NCI-H82 treated with DMSO at 0.1 percent for 48 hours (cell line): ENCODE measurements around the gene PRR7.

ENCODE experiments used
- DNase-seq: peaks from one replicate; lab custom pipeline; 2025; ENCODE audit not compliant: unreplicated experiment; lab: John Stamatoyannopoulos, UW

Gene PRR7

DNA sequence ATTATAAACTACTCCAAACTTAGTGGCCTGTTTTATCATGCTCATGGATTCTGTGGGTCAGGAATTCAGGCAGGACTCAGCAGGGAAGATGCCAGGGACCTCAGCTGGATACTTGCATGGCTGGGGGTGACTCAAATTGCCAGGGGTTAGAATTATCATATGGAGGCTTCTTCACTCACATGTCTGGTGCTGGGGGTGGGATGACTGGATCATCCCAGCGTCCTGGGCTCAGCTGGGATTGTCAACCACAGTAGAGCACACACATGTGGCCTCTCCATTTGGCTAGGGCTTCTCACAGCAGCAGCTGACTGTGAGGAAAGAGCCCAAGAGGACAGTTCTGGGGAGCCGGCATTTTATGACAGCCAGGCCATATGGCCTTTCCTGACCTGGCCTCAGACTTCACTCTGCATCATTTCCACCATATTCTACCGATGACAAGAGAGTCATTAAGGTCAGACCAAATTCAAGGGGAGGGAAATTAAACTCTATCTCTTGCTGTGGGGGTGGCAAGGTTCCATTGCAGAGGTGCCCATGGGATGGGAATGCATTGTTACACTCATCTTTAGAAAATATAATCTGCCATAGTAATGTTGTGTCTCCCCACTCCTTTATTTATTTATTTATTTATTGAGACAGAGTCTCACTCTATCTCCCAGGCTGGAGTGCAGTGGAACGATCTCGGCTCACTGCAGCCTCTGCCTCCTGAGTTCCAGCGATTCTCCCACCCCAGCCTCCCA, 25.4 kb upstream of the PRR7 start:
- no peak for DNase-seq

DNA sequence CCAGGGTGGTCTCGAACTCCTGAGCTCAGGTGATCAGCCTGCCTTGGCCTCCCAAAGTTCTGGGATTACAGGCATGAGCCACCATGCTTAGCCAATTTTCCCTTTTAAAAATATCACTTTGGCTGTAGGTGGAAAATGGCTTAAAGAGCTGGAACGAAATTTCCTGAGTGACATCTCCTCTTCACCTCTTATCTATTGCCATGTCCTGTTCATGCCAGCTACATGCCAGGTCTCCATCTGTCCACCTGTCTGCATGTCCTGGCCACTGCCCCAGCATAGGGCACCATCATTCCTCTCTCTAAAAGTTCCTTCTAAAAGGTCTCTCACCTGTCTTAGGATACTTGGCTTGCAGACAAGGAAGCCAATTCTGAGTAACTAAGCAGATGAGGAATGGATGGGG, 22.9 kb upstream of the PRR7 start:
- DNase-seq, result no peak

DNA sequence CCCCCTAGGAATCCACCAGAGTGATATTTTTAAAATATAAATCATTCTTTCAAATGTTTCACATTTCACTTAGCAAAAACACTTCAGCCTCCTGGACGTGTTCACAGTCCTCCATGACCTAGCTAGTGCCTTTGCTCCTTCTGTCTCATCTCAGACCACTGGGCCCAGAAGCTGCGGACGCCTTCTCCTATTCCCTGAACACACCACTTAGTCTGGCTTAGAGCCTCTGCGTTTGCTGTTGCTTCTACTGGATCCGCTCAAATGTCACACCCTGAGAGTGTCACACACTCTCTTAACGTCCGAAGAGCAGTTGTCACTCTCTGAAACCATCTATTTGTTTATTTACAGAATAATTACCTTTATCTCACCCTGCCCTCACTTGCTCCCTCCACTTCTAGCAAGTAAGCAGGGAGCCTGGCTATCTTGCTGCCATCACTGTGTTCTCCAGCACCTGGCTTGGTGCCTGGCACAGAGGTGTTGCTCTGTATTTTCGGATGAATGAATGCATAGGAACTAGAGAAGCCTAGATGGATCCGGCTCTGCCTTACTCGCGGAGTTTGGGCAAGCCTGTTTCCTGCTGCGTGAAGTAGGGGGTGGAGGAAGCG, 21.3 kb upstream of the PRR7 start:
- DNase-seq, result no peak

DNA sequence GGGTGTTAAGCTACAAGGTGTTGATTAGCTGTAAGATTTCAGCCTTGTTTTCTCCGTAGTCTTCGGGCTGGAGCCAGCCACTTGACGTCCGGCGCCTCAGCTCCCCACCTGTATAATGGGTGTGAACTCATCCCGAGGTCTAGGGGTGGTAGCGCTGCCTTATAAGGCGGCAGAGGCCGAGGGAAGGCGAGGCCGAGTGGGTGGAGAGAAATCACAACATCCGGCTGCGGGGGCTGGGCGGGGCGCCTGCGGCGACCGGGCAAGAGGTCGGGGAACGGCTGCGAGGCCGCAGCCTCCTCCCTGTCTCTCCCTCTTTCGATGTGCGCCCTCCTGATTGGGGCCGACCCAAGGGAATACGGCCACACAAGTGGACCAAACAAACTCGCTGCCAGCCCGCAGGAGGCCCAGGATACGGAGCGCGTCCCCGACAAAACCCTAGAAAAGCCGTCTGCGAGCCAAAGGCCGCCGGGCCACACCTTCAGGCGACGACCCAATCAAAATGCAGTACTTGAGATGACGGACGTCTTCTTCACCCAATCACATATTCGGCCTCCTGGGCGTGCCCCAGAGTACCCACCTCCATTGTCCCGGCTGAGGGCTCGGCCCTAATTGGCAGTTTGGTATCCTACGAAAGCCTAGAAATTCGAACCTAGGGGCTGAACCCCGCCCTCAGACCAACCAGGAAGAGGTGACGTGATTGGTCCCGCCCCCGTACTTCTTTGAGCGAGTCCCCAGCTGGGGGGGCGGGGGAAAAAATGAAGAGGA, 20.6 kb upstream of the PRR7 start:
- peak; percentile 98 for DNase-seq

DNA sequence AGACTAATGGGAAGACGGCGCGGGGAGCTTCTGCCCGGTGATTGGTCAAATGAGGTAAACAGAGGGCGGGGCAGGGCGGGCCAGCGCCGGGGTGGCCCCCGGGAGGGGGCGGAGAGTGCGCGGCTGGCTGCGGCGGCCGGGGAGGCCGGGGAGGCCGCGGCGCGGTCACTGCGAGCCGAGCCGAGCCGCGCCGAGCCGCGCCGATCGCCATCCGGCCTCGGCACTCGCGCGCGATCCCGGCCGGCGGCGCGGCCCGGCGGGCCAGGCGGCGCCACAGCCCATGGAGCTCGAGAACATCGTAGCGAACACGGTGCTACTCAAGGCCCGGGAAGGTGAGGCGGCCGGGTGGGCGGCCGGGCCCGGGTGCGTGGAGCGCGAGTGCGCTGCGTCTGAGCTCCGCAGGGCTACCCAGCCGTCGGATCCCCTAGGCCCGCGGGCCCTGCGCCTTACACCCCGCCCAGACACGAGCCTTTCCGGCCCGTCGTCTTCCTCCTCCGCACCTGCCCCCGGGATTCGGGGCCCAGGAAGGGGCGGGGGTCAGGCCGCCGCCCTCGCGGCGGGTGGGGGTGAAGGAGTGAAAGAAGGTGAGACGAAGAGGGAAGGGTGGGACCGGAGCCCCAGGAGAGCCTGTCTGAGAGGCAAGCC, 19.9 kb upstream of the PRR7 start, which contains the start of gene GRK6:
GRK6 (plus strand) TSS at position 111 of the 645 bp plus-strand sequence; CDS start at position 281, 170 bp downstream.
- DNase-seq, result no peak

DNA sequence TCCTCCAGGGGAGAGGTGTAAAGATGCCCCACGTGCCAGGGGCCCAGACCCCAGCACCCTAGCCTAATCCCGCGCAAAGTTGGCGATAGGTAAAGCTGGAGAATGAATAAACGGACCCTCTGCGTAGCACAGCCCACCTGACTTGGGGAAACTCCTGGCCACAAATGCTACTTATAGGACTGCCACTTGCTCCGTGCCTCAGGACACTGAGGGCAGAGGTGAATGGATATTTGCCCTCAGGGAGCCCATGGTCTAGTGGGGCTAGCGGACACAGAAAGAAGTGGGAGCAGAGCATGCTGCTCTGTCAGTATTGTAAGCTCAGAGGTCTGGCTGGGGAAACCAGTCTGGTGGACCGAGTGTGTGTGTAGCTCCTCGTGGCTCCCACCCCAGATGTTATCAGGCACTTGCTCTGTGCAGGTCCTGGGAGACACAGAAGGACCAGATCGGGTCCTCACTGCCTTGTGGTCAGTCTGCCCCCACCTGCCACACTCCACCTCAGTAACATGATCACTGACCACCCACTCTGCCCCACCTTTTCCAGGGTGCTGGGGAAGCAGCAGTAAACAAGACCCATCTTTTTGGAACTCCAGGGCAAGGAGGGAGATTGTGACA, 19.3 kb upstream of the PRR7 start:
- no peak for DNase-seq

DNA sequence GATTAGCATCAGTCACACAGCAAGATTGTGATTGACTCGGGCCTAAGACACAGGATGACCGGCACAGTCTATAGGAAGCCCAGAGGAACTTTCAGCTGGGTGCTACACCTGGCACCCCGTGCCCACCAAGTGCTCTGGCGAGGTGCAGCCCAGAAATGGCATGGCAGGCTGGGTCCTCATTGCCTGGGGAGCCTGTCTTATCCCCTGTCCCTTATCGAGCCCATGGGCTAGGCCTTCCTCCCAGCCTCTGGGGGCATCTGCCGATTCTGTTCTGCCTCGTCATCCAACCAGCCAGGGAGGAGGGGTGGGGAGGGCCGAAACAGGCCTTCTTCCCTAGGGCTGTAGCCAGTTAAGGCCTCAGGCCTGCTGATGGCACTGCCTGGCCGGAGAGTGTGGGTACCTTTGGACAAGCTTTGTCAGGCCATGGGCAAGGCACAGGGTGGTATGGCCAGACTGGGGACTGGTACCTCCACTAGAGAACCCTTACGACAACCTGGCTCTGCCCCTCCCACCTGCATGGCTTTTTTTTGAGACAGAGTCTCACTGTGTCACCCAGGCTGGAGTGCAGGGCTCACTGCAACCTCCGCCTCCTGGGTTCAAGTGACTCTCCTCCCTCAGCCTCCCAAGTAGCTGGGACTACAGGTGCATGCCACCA, 18.6 kb upstream of the PRR7 start:
- DNase-seq, result no peak

DNA sequence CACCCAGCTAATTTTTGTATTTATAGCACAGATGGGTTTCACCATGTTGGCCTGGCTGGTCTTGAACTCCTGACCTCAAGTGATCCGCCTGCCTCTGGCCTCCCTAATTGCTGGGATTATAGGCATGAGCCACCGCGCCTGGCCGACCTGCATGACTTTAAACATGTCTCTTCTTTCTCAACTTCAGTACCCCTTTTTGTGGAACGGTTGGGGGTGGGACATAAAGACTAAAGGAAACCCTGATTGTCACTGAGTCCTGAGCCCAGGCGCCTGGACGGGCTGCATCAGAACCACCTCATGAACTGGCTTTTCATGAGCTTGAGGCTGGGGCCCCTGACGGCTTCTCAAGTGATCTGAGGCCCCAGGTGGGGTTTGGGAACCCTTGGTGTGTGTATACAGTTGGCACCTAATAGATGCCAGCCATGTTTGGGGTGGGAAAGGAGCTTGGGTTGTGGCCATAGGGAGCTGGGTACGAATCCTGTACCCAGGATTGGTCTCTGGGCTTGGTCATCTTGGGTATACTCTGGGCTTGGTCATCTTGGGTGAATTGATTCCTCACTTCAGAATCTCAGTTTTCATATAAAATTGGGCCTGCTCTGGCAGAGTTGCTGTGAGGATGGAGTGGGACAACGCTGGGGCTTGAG, 17.9 kb upstream of the PRR7 start:
- DNase-seq, result no peak

DNA sequence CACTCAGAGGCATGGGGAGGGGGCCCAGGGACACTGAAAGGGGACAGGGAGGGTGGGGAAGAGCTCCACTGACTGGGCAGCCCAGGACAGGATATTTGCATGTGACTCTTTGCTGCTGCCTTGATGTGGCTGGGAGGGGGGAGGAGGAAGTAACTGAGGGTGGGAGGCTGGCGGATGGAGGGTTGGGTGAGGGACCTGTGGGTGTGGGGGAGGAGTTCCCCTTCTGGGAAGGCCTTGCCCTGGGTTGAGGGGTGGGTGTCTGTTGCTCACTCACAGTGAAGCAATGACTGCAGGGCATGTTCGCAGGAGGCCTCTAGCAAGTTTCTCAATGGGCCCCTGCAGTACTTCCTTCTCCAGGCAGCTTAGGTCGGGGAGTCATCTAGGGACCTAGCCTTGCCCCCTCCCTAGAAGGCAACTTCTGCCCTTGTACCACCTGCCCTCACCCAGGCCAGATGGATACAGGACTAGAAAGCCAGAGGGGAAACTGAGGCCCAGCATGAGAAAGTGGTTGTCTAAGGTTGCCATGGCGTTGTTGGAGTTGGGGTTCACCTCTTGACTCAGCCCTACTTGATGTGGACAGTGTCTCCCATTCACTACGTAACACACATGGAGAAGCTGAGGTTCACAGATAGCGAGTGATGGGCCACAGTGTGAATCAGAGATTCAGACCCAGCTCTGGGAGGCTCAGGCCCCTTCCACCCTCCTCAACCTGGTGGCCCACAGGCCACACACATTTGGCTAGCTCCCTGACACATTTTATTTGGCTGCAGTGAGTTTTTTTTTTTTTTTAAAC, 17.2 kb upstream of the PRR7 start:
- DNase-seq, result no peak

DNA sequence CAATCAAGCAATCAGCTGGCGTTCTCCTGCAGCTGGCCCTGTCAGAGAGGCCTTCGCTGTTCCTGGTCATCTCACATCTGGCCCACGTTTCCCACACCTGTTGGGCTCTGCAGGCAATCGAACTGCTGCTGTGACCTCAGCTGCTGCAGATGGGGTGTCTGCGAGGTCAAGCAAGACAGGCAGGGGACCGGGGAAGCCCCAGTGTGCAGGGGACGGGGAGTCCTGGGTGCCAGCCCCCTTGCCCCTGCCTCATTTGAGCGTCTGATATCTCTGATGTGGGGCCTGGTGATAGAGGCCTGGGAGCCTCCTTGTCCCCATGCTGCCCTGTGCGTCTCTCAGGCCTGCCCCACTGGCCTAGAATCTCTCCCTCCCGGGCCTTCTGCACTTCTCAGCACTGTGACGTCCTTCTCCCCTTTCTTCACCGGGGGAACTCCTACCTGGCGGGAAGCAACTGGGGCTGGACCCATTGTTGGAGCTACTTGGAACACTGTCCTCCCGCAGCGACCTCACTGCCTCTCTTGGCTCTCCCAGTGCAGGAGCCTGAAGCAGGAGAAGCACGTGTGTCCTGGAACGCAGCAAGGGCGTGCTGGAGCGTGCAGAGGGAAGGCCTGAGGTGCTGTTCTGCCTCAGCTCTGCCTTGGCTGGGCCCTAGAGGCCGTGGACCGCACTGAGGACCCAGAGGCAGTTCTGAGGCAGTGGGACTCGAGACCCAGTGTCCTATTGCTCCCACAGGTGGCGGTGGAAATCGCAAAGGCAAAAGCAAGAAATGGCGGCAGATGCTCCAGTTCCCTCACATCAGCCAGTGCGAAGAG, 16.3 kb upstream of the PRR7 start:
- DNase-seq, result no peak

DNA sequence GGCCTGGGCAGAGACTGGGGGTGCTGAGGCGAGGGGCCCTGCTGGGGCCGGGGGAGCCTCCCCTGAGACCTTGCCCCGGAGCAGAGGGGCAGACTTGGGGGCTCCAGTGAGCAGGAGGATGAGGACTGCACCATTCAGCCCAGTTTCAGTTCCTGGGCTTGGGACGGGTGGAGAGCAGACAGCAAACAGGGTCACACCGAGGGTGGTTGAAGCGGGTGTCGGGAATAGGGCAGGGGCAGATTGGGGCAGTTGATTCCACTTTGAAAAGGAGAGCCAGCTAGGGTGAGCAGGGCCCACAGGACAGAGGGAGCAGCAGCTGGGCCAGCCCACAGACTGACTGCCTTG, 15.7 kb upstream of the PRR7 start:
- no peak for DNase-seq

DNA sequence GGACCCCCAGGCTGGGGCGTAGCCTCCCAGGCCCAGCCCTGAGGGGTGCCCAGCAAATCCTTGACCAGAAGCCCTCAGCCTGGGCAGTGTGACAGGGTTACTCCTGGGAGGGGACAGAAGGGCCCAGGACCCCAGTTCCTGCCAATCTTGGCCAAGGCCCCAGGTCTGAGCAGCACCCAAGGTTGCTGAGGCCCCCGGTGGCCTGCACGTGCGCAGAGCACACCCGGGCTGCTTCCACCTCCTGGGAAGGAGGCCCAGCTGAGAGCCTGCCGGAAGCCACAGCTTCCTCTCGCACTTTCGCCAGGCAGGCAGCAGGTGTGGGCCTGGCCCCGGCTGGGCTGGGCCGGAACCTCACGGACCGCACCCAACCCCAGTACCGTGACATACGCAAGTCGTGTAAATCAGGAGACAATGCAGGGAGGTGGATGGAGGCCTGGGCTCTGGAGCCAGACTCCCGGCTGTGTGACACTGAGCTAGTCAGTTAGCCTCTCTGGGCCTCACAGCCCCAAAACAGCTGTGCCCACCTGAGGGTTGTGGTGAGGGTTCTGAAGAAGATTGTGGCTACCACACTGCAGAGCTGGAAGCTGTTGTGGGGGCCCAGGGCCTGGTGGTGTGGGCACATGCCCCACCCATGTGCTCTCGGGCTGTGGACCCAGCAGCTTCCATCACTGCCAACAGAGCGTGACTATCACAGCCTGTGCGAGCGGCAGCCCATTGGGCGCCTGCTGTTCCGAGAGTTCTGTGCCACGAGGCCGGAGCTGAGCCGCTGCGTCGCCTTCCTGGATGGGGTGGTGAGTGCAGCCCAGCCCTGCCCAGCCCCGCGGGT, 15.1 kb upstream of the PRR7 start:
- no peak for DNase-seq

DNA sequence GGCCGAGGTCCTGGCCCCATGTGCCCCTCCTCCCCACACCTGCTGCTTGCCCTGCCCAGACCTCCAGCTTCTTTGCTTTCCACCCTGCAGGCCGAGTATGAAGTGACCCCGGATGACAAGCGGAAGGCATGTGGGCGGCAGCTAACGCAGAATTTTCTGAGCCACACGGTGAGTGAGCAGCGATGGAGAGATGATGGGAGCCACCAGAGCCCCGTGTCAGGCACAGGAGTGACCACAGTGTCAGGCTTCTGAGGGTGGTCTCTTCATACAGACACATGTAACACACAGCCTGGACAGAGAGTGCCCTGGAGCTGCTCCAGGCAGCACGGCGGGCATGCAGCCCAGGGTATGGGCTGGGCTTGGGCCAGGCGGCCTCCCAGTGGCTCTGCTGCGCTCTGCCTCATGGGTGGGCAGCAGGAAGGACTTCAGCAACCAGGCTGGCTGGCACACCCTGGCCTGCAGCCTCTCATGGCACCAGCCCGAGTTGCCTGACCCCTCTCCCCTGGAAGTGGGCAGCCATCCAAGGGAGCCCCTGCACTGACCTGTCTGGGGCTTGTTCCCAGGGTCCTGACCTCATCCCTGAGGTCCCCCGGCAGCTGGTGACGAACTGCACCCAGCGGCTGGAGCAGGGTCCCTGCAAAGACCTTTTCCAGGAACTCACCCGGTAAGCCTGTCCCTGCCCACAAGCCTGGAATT, 14.3 kb upstream of the PRR7 start:
- no peak for DNase-seq

DNA sequence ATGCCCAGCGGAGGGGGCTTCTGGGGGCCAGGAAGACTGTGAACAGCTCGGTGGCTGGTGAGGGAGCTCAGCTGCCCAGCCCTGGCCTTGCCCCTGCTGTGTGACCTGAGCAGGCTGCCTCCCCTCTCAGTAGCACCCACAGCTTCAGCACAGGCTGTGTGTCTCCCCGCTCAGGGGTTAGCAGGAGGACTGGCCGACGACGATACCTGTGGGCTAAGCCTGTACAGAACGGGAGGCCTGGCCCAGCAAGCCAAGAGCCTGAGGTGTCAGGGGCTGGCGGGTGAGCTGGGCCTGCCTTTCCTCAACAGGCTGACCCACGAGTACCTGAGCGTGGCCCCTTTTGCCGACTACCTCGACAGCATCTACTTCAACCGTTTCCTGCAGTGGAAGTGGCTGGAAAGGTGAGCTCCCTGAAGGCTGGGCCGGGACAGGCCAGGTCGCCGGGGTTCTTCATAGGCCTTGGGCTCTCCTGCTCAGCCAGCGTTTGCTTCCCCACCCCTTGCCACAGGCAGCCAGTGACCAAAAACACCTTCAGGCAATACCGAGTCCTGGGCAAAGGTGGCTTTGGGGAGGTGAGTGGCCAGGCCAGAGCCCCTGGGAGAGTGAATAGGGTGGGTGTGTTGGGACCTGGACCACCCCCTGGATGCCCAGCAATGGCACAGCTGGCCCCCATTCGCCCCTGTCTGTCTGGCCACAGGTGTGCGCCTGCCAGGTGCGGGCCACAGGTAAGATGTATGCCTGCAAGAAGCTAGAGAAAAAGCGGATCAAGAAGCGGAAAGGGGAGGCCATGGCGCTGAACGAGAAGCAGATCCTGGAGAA, 13.6 kb upstream of the PRR7 start:
- DNase-seq, result no peak

DNA sequence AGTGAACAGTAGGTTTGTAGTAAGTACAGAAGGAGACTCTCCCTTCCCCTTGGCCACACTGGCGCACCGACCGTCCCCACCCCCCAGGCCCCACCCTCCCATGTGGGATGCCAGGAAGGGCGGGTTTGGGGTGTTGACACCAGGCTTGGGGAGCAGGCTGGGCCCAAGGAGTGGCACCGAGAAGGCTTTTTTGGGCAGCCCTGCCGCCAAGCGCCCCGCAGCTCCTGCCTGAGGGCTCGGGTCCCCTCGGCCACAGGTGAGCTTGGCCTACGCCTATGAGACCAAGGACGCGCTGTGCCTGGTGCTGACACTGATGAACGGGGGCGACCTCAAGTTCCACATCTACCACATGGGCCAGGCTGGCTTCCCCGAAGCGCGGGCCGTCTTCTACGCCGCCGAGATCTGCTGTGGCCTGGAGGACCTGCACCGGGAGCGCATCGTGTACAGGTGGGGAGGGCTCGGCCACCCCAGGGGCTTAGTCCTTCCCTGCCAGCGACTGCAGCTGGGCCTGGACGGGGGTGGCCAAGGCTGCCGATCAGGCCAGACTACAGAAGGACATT, 12.9 kb upstream of the PRR7 start:
- DNase-seq, result no peak

DNA sequence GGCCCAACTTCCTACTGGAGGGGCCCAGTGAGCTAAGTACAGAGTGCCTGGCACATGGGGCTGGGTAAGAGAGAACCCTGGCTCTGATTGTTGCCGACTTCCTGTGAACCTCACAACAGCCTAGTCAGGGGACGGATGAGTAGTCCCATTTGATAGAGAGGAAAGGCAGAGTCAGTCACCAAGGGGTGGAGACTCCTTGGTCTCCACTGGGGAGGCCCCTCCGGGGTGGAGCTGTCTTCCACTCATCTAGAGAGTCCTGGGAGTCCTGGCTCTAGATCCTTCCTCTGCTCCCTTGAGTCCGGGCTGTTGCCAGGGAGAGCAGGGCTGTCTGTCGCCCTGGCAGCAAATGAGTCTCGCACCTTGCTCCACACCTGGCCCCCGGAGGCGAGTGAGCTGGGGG, 12.2 kb upstream of the PRR7 start:
- DNase-seq, result no peak
